Ishikawa (cell line): Measurements from ENCODE around the gene ACER3.

Experiments used
- EP300 ChIP-seq: IDR thresholded peaks from 2 replicates; pipeline ENCODE4 v1.6.1; 2012; ENCODE audit warnings: borderline replicate concordance
- RAD21 ChIP-seq: IDR thresholded peaks from 2 replicates; pipeline ENCODE4 v1.6.1; 2012; ENCODE audit warnings: low read depth
- TAF1 ChIP-seq: IDR thresholded peaks from 2 replicates; pipeline ENCODE4 v1.6.1; 2012; ENCODE audit warnings: low read depth, mild to moderate bottlenecking
- TEAD4 ChIP-seq: IDR thresholded peaks from 2 replicates; pipeline ENCODE4 v1.6.1; 2012
- YY1 ChIP-seq: IDR thresholded peaks from 2 replicates; pipeline ENCODE4 v1.6.1; 2012; ENCODE audit warnings: low read depth
- ZBTB7A ChIP-seq: IDR thresholded peaks from 2 replicates; pipeline ENCODE4 v1.6.1; 2012; ENCODE audit warnings: low read depth

DNA sequence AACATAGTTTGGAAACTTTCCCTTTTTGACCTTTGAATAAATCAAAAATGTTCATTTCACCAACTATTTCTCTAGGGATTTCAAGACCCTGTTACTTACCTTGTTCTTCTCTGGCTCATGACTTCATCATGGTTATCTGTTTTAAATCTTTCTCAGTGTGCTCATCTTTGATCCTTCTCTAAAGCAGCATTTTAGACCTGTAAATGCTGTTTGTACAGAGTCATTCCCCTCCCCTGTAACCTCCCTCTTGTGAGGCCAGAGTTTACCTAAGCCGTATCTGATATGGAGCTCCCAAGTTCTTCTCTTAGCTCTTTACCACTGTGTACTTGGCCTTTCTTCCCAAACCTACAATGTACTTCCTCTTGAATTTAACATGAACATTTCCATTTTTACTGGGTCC lies 56.0 kb downstream of the ACER3 start:
- TF ChIP-seq EP300, result no peak
- no peak for TF ChIP-seq RAD21
- TF ChIP-seq ZBTB7A, result no peak
- TF ChIP-seq TEAD4, result no peak
- TF ChIP-seq TAF1, result no peak
- TF ChIP-seq YY1, result no peak
